HepG2 (cell line): Measurements from ENCODE around the gene ATP1A1. TPM values are rescaled to one million over a fixed set of nuclear protein-coding genes. Genes with fewer than 3 reads are reported as not detected.

ENCODE experiments used
- BRD4 ChIP-seq: sonication (generic); formaldehyde crosslinking; IDR thresholded peaks from 2 replicates; pipeline ENCODE4 v1.4.0; 2020; ENCODE audit warnings: missing genetic modification reagents
- FOXA1 ChIP-seq, 2 experiments: fragments of 450-650 bp in 1 of 2; sonication (generic) in 1 of 2; formaldehyde crosslinking in 1 of 2; IDR thresholded peaks; 2 replicates each; pipeline versions ENCODE4 v1.4.0 to v1.6.1; 2016 to 2020; ENCODE audit warnings: missing genetic modification reagents in 1 of 2
- FOXA3 ChIP-seq: IDR thresholded peaks from 2 replicates; pipeline ENCODE4 v1.6.1; 2016; ENCODE audit warnings: missing genetic modification reagents, missing compliant biosample characterization
- GATAD1 ChIP-seq: IDR thresholded peaks from 2 replicates; pipeline ENCODE4 v1.6.1; 2016; ENCODE audit warnings: missing genetic modification reagents, missing compliant biosample characterization
- HHEX ChIP-seq: IDR thresholded peaks from 2 replicates; pipeline ENCODE4 v1.6.1; 2016; ENCODE audit warnings: control low read depth
- MXD4 ChIP-seq: IDR thresholded peaks from 2 replicates; pipeline ENCODE4 v1.6.1; 2016; ENCODE audit warnings: mild to moderate bottlenecking, missing biosample characterization, missing genetic modification reagents
- MZF1 ChIP-seq: sonication (generic); formaldehyde crosslinking; IDR thresholded peaks from 2 replicates; pipeline ENCODE4 v1.8.1; 2023; ENCODE audit warnings: mild to moderate bottlenecking, missing genetic modification reagents, borderline replicate concordance
- NCOA5 ChIP-seq: sonication (generic); formaldehyde crosslinking; IDR thresholded peaks from 2 replicates; pipeline ENCODE4 v1.4.0; 2020; ENCODE audit warnings: missing genetic modification reagents
- RFXANK ChIP-seq: IDR thresholded peaks from 2 replicates; pipeline ENCODE4 v1.6.1; 2016
- SP1 ChIP-seq, 2 experiments: fragments of 450-650 bp in 1 of 2; sonication (generic) in 1 of 2; formaldehyde crosslinking in 1 of 2; IDR thresholded peaks; 2 replicates each; pipeline versions ENCODE4 v1.4.0 to v1.6.1; 2016 to 2020; ENCODE audit warnings: missing genetic modification reagents in 1 of 2
- SPEN ChIP-seq: sonication (generic); formaldehyde crosslinking; IDR thresholded peaks from 2 replicates; pipeline ENCODE4 v1.5.1; 2020; ENCODE audit warnings: low read depth, mild to moderate bottlenecking, missing genetic modification reagents
- TOE1 ChIP-seq: sonication (generic); formaldehyde crosslinking; IDR thresholded peaks from 2 replicates; pipeline ENCODE4 v1.4.0; 2020; ENCODE audit warnings: mild to moderate bottlenecking, missing genetic modification reagents
- ZBTB42 ChIP-seq: sonication (generic); formaldehyde crosslinking; IDR thresholded peaks from 2 replicates; pipeline ENCODE4 v1.5.0; 2020; ENCODE audit warnings: mild to moderate bottlenecking, missing genetic modification reagents
- ZBTB8A ChIP-seq: sonication (generic); formaldehyde crosslinking; IDR thresholded peaks from 2 replicates; pipeline ENCODE4 v1.4.0; 2020; ENCODE audit warnings: mild to moderate bottlenecking, low read depth, missing genetic modification reagents, borderline replicate concordance
- ZC3H4 ChIP-seq: sonication (generic); formaldehyde crosslinking; IDR thresholded peaks from 2 replicates; pipeline ENCODE4 v1.4.0; 2020; ENCODE audit warnings: missing genetic modification reagents, borderline replicate concordance
- ZNF143 ChIP-seq: sonication (generic); formaldehyde crosslinking; IDR thresholded peaks from 2 replicates; pipeline ENCODE4 v1.4.0; 2020; ENCODE audit warnings: missing genetic modification reagents
- ZNF282 ChIP-seq: fragments of 450-650 bp; IDR thresholded peaks from 2 replicates; pipeline ENCODE4 v1.6.1; 2018; ENCODE audit not compliant: partially characterized antibody
- ZNF576 ChIP-seq: sonication (generic); formaldehyde crosslinking; IDR thresholded peaks from 2 replicates; pipeline ENCODE4 v1.4.0; 2020; ENCODE audit warnings: mild to moderate bottlenecking, missing genetic modification reagents
- ZNF737 ChIP-seq: sonication (generic); formaldehyde crosslinking; IDR thresholded peaks from 2 replicates; pipeline ENCODE4 v1.5.0; 2020; ENCODE audit warnings: missing genetic modification reagents, mild to moderate bottlenecking, borderline replicate concordance
- ZNF775 ChIP-seq: sonication (generic); formaldehyde crosslinking; IDR thresholded peaks from 2 replicates; pipeline ENCODE4 v1.4.0; 2020; ENCODE audit warnings: missing genetic modification reagents, mild to moderate bottlenecking, moderate library complexity, borderline replicate concordance
- ZNF883 ChIP-seq: sonication (generic); formaldehyde crosslinking; IDR thresholded peaks from 2 replicates; pipeline ENCODE4 v1.5.1; 2020; ENCODE audit warnings: mild to moderate bottlenecking, missing genetic modification reagents; ENCODE audit errors: not compliant biosample characterization
- ZSCAN9 ChIP-seq: IDR thresholded peaks from 2 replicates; pipeline ENCODE4 v1.6.1; 2016; ENCODE audit warnings: borderline replicate concordance
- polyA plus RNA-seq, 8 experiments: library from polyadenylated mRNA; depleted of rRNA in 3 of 8; stranded (reverse) in 7 of 8; unstranded in 1 of 8; fragments of >200 nt; fragmentation: Illumina TruSeq in 4 of 8; extraction: Trizol in 4 of 8; gene quantifications; 2 replicates each; pipeline versions ENCODE4 v1.2.1 to v1.2.3, GENCODE V29; 2011 to 2016; ENCODE audit warnings: low read depth in 4 of 8, missing spikeins in 1 of 8, mixed read lengths in 1 of 8; ENCODE audit not compliant: insufficient read depth in 1 of 8
- total RNA-seq, 5 experiments: library from RNA; depleted of rRNA; stranded (reverse); fragments of >200 nt; fragmentation: Illumina TruSeq; extraction: Trizol; gene quantifications; 2 replicates each; pipeline ENCODE4 v1.2.3, GENCODE V29; 2016; ENCODE audit warnings: low read depth in 1 of 5
- TF ChIP-seq, protein P1 (sequence below): sonication (generic); formaldehyde crosslinking; IDR thresholded peaks from 2 replicates; pipeline ENCODE4 v1.4.0; 2020; ENCODE audit warnings: missing genetic modification reagents
- TF ChIP-seq, protein P2 (sequence below): sonication (generic); formaldehyde crosslinking; IDR thresholded peaks from 2 replicates; pipeline ENCODE4 v1.5.0; 2020; ENCODE audit warnings: missing genetic modification reagents
- TF ChIP-seq, protein P3 (sequence below): fragments of 450-650 bp; IDR thresholded peaks from 2 replicates; pipeline ENCODE4 v1.6.1; 2017

The ATP1A1 gene
- total and polyA plus RNA-seq, 2 of the 13 experiments (the other 11 are each of a cell fraction or from before 2014, with no cell fraction given) = 280 to 705 TPM

- TF ChIP-seq, protein P1, sequence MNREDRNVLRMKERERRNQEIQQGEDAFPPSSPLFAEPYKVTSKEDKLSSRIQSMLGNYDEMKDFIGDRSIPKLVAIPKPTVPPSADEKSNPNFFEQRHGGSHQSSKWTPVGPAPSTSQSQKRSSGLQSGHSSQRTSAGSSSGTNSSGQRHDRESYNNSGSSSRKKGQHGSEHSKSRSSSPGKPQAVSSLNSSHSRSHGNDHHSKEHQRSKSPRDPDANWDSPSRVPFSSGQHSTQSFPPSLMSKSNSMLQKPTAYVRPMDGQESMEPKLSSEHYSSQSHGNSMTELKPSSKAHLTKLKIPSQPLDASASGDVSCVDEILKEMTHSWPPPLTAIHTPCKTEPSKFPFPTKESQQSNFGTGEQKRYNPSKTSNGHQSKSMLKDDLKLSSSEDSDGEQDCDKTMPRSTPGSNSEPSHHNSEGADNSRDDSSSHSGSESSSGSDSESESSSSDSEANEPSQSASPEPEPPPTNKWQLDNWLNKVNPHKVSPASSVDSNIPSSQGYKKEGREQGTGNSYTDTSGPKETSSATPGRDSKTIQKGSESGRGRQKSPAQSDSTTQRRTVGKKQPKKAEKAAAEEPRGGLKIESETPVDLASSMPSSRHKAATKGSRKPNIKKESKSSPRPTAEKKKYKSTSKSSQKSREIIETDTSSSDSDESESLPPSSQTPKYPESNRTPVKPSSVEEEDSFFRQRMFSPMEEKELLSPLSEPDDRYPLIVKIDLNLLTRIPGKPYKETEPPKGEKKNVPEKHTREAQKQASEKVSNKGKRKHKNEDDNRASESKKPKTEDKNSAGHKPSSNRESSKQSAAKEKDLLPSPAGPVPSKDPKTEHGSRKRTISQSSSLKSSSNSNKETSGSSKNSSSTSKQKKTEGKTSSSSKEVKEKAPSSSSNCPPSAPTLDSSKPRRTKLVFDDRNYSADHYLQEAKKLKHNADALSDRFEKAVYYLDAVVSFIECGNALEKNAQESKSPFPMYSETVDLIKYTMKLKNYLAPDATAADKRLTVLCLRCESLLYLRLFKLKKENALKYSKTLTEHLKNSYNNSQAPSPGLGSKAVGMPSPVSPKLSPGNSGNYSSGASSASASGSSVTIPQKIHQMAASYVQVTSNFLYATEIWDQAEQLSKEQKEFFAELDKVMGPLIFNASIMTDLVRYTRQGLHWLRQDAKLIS (CRISPR knock-in tag) = 0 out of 2 replicates have a peak, but pooled peaks have one; percentile 51
- TF ChIP-seq ZNF143 (CRISPR knock-in tag) (no peak), FOXA1 (IDR thresholded peaks at IDR 0.05) (no peak), FOXA1 (CRISPR knock-in tag; IDR thresholded peaks at IDR 0.05) (no peak), FOXA3 (CRISPR knock-in tag) (no peak; the same call in none of the 2 replicates), RFXANK (peak; percentile 46; the same call in 1 of the 2 replicates), MXD4 (CRISPR knock-in tag) (peak; percentile 78), ZNF282 (no peak), GATAD1 (CRISPR knock-in tag) (0 out of 2 replicates have a peak, but pooled peaks have one; percentile 50), NCOA5 (no peak), TOE1 (CRISPR knock-in tag) (no peak; the same call in 1 of the 2 replicates), SPEN (peak; percentile 41; the same call in 1 of the 2 replicates), ZSCAN9 (no peak; the same call in 1 of the 2 replicates), HHEX (CRISPR knock-in tag) (no peak), ZC3H4 (CRISPR knock-in tag) (no peak), MZF1 (CRISPR knock-in tag) (no peak), ZNF576 (CRISPR knock-in tag) (no peak), BRD4 (CRISPR knock-in tag) (peak; percentile 50; the same call in 1 of the 2 replicates), ZNF775 (CRISPR knock-in tag) (no peak), ZBTB42 (CRISPR knock-in tag) (0 out of 2 replicates have a peak, but pooled peaks have one; percentile 64), ZNF883 (no peak), ZNF737 (no peak), ZBTB8A (CRISPR knock-in tag) (no peak), SP1 (IDR thresholded peaks at IDR 0.05) (no peak), SP1 (CRISPR knock-in tag; IDR thresholded peaks at IDR 0.05) (peak; percentile 93)
- TF ChIP-seq, protein P2, sequence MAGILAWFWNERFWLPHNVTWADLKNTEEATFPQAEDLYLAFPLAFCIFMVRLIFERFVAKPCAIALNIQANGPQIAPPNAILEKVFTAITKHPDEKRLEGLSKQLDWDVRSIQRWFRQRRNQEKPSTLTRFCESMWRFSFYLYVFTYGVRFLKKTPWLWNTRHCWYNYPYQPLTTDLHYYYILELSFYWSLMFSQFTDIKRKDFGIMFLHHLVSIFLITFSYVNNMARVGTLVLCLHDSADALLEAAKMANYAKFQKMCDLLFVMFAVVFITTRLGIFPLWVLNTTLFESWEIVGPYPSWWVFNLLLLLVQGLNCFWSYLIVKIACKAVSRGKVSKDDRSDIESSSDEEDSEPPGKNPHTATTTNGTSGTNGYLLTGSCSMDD (CRISPR knock-in tag) = no peak
- TF ChIP-seq, protein P3, sequence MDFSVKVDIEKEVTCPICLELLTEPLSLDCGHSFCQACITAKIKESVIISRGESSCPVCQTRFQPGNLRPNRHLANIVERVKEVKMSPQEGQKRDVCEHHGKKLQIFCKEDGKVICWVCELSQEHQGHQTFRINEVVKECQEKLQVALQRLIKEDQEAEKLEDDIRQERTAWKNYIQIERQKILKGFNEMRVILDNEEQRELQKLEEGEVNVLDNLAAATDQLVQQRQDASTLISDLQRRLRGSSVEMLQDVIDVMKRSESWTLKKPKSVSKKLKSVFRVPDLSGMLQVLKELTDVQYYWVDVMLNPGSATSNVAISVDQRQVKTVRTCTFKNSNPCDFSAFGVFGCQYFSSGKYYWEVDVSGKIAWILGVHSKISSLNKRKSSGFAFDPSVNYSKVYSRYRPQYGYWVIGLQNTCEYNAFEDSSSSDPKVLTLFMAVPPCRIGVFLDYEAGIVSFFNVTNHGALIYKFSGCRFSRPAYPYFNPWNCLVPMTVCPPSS = no peak
Observed at GRCh38 chr1:116372651-116373430, at the start of gene ATP1A1 (continued).
